NCI-H2107 treated with DMSO at 0.1 percent for 48 hours (cell line): ENCODE data around the gene THRB.

Experiments used
- DNase-seq: peaks from one replicate; lab custom pipeline; 2025; ENCODE audit not compliant: unreplicated experiment; lab: John Stamatoyannopoulos, UW

The THRB gene

DNA sequence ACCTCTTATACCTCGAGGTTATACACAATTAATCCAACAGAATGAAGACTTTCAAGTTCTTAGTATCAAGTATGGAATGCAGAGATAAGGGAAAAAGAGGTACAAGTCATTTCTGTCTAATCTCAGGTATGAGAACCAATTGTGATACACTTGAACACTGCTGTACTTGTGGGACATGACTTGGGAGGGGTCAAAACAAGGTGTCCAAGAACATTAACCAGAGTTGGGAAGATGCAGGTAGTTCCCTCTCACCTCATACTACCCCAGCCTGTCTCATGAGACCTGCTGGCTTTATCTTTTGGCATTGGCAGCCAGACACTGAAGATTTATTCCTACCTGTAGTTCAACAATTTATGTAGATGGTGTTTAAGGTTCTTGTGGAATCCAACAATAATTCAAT is 339.9 kb downstream of the THRB start:
- no peak for DNase-seq

DNA sequence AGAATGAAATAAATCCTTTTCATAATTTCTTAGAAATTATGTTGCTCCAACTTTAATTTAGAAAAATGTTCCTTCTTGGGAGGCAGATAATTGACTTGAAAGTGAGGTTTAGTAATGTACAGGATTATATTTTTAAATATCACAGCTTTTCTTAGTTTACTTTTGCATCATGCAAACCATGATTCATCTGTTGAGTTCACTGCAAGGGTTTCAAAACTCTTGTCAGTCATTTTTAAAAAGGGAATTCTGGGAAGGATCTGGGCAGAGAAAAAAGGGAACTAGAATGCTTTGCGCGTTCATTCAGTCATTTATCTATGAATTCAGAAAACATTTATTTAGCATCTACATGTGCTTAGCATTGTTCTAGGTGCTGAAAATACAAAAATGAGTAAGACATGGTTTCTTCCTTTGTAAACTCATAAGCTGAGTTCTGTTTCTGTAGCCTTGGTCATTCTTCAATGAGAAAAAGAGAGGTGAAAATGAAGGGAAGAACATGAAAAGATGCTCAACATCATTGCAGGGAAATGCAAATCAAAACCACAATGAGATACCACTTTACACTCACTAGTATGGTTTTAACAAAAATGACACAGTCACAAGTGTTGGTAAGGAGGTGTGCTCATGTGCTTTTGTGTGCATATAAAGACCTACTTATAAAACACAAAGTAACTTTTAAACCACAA is 340.5 kb downstream of the THRB start:
- no peak for DNase-seq

DNA sequence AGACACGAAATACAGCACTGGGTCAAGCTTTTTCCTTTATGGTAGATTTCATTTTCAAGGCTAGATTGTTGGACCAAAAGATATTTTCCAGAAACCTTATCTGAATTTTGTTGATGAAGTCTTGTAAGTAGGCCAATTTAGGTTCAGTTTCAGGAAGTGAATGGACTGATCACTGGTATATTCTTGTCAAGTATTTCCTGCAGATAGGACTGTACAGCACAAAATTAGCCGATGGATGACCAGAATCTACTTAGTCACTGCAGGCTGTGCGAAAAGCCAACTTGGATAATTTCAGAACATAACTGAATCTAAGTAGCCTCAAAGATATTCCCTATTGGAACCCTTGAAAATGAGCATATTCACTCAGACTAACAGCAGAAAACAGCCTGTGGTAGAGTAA is 343.1 kb downstream of the THRB start:
- no peak for DNase-seq

DNA sequence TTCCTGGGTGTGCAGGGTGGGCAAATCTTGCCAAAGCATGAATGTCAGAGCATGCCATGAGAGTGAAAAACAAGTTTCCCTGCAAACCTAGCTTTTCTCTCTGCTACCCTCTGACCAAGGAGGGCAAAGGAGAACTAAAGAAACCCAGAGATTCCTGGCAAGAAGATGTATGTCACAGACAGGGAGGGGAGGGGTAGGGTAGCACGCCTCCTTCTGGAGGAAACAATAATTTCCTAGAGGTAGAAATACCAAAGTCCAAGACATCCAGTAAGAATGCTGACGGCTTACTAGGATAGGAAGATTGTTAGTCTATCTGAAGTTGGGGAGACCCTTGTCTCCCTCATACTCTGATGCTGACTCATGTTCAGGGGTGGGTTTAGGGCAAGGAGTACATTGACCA is 345.6 kb downstream of the THRB start:
- DNase-seq = no peak

DNA sequence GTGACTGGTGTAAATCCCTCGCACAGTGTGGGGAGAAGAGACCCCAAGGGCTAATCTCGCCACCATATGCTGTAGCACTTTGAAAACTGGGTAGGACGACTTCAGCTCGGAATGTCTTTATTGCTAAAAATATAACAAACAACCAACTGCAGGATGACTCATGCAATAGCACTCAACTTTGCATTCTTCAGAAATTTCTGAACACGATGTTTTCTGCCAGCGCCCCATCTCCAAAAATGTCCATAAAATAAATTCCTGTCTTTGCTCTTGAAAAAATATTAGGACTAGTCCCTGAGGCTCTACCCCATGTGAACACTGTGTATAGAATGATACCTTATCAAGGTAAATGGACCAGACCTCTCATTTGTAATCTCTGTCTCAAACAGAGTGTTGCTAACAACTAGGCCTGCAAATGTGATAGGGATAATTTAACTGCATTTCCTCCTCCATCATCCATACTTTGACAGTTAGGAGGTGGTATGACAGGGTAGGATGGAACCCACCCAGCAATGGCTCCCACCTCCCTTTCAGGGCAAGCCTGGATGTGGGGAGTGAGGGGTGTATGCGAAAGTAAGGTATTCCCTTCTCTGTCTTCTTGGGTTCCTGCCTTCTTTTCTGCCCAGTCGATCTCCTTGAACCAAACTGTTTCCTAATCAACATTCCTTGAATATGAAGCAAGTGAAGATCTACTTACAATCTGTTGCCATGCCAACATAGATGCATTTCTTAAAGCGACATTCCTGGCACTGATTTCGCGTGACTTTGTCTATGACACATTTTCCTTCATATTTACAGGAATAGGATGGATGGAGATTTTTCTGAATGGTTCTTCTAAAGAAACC is 348.4 kb downstream of the THRB start:
- no peak for DNase-seq

DNA sequence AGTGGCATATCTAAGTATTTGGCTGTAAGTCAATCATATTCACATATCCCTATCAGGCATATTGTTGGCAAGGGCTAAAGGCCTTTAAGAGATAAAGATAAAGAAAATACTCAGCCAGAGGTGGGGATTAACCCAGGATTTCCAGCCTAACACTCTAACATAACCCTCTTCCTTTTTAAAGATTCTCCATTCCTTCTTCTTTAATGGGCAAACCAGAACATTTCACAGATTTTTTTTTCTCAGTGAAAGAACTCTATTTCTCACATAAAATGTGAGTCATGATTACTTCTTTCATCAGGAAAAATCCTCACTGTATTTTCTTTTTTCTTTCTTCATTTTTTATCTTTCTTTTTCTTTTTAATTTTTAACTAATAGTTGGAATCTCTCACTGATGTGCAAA is 349.2 kb downstream of the THRB start:
- DNase-seq = no peak

DNA sequence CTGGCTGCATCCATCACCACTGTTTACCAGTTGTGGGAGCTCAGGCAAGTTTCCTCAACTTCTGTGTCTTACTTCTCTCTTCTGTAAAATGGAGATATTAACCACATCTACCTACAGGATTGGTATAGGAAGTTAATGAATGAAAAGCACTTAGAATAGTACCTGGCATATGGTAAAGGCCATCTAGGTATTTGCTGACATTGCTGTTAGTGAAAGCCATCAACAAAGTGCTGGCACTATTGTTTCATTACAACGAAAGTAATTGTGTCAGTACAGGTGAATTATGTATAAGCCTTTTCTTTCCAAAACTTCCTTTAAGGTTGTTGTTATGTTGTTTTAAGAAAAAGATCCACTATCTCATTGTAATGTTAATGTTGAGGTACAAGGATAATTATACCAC is 352.5 kb downstream of the THRB start:
- DNase-seq = peak; percentile 43

DNA sequence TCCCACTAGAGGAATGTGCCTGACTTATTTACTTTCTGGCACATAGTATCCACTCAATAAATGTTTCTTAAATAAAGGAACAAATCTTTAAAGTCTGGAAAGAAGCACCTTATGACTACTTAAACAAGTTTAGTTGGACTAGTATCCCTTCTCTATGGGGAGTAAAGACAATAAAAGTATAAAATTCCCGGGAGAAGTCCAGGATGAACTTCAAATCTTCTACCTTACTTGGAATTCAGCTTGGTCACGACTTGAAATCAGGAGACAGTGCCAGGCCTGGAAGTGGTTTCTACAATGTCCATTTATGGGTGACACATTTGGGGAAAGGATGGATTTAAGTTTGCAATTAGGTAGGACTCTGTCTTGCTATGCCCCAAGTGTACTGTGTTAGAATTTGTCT is 353.1 kb downstream of the THRB start:
- DNase-seq = no peak

DNA sequence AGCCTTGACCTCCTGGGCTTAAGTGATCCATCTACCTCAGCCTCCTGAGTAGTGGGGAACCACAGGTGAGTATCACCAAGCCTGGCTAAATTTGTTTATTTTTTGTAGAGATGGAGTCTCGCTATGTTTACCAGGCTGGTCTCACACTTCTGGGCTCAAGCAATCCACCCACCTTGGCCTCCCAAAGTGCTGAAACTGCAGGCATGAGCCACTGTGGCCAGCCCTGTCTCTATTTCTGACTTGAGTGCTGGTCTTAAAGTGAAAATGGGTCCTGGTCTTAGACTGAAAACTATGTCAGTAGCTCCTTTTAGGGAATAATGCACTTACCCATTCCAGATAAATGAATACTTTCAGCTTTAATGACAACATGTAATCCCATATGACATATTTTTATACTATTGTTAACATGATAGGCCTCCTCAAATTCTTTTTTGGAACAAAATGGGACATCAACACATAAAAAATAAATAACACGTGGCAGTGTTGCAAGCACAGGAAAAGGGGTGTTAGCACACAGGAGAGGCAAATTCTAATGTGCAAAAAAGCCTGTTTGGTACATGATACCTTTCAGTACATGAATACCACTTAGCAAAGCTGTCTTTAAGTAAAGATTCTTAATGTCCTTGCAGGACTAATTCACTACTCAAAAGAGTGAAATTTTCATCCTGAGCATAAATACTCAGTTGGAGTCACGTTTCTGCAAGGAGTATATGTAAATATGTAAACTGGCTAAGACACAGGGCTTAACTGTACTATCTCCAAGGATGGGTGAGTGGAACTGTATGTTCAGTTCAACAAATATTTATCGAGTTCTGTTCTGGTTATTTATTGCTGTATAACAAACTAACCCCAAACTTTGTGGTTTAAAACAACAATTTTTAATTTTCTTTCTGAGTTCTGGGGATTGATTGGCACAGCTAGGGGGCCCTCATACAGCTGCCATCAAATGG is 354.9 kb downstream of the THRB start:
- DNase-seq = no peak

DNA sequence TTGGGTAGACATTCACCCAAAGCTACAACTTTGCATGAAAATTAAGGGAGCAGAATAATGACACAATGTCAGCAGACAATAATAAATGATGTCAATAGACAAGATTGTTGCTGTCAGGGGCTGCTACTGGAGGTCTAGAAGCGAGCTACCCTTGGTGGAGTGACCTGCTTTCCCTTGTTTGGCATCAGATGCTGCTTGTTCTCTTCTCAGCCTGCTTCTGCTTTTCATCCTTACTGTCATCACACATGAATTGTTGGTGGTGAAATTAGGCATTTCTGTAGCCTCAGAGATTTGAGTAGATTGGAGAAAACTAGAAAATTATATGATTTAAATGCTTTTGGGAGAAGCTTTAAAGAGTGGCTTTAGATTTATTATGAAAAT is 355.8 kb downstream of the THRB start:
- no peak for DNase-seq

DNA sequence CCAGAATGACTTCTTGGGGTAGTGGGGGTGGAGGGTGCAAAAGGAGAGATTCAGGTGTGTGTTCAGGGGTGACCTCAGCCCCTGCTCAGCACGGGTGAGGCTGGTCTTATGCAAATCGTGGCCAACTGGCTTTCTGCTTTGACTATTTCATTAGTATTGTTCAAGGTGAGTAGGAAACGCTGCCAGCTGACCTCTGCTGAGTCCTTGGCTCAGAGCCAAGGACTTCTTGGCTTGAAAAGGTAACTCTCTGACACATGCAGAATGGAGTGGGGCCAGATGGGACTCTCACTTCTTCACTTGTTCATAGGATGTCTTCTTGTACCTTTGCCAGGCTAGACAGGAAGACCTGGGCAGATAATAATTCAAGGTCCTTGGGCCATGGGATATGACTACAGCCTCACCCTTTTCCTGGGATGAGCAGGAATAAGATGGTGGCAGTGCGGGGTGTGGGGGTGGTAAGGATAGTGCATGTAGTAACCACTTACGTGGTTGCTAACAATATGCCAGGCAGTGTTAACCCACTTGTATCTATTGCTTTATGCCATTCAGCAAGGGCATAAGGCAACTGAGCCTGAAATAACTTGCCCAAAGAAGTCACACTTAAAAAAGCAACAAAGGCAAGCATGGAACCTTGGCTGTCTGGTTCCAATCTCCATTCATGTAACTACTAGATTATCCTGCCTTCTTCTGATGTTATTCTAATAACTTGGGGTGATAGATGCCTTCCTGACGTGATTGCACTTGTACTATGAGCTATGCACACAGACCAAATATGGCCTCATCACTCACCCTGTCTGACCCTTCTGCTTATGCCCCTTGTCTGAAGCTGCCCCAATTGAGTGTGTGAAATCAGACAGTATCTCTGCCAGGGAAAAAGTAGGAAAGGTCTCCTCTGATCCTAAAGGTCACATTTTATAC is 356.4 kb downstream of the THRB start:
- DNase-seq = no peak

DNA sequence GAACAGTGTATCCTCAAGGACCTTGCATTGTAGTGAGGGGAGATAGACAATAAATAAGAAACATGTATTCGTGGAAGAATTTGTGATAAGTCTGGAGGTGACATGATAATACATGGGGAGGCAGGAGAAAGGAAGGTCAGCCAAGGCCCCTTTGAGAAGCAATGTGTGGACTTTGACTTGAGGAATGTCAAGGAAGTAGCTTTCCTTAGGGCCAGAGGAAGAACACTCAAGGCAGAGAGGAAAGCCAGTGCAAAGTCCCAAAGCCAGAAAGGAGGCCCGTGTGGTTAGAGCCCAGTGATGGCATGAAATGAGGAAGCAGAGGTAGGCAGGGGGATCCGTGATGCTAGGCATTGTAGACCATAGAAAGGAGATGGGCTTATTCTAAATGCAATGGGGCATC is 357.3 kb downstream of the THRB start:
- DNase-seq = no peak

DNA sequence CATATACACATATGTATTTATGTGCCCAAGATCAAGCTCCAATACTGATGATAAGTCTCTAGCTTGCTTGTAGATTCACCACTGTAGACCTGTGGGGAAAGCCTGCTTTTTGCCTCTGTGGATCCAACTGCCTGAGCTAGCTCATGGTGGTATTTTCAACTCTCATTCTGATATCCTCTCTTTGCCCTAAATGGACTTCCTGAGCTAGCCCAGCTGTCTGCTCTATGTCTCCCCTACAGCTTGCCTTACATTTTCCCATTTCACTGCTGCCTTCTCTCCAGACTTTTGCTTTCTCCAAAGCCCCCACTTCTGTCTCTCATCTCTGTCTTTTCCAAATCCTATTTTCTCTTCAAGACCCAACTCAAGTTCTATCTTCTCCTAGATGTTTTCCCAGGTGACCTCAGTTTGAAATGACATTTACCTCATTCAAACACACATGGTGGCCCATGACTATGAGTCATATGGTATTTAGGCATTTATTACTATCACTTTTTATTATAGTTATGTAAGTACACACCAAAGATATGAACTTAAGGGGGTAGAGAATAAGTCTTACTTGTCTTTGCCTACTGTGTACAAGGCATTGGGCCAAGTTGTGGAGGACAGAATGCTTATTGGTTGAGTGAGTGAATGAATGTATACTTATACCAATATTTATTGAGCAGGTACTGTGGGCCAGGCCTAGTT is 357.9 kb downstream of the THRB start:
- no peak for DNase-seq

DNA sequence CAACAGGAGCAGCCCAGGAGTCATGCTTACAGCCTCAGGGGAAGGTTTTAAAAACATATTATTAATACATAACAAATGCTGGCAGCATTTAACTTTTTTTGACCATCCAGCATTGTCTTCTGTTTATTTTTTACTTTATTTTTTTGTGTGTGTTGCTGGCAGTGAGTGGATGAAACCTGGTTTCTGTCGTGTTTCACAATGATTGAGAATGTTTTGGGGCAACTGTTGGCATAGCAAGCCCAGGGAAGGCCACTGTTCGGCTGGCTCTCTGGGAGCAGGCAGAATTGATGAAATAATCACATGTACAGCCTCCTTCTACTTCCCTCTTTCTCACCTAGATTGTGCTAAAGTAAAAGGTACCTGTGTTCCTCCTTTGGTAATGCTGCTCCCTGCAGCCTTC is 359.4 kb downstream of the THRB start:
- no peak for DNase-seq

DNA sequence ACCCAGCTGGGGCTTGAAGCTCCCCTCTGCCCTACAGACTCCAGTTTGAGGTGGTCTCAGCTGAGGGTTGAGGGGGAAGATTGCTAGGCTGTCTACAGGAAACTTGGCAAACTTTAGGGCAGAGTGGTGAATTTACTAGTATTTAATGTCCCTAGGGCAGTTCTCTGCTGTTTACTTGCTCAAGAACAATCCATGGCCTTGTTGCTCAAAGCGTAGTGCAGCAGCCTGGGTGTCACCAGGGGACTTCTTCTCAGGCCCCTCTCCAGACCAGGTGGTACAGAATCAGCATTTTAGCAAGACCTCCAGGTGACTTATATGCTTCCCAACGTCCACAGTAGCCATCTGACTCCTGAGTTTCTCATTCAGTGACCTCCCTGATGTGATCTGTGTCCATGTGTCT is 360.7 kb downstream of the THRB start:
- DNase-seq = no peak

DNA sequence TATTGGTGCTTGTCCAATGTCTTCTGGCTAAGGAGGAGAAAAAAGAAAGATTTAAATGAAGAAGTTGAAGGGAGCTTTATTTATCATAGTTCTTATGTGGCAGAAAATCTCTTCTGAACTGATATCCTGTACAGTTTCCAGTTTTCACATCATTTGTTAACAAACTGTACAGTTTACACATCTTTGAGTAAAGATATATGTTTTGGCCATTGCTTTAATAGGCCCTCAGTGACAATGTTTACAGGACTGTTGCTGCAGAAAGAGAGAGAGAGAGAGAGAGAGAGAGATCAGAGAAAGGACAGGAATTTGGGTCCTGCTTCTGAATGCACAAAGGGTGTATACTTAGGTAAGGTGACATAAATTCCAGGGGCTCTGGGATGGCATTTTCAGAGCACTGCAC is 361.2 kb downstream of the THRB start:
- DNase-seq = no peak

DNA sequence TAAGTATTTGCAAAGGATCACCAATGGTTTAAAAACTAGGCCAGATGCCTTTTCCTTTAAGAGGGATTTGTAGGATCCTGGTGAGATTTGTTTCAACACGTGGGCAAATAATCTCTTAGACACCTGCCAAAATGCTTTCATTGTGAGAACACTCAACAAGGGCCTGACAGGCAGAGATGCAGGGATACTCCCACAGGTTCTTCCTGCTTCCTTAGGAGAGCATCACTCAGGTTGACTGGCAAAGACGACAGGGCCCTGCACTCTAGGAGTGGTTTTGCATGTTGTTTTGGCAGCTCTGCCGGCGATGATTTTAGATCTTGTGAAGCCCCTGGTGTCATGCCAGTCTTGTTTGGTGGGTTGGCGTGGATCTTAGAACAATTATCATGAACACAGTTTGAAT is 365.1 kb downstream of the THRB start:
- DNase-seq = no peak

DNA sequence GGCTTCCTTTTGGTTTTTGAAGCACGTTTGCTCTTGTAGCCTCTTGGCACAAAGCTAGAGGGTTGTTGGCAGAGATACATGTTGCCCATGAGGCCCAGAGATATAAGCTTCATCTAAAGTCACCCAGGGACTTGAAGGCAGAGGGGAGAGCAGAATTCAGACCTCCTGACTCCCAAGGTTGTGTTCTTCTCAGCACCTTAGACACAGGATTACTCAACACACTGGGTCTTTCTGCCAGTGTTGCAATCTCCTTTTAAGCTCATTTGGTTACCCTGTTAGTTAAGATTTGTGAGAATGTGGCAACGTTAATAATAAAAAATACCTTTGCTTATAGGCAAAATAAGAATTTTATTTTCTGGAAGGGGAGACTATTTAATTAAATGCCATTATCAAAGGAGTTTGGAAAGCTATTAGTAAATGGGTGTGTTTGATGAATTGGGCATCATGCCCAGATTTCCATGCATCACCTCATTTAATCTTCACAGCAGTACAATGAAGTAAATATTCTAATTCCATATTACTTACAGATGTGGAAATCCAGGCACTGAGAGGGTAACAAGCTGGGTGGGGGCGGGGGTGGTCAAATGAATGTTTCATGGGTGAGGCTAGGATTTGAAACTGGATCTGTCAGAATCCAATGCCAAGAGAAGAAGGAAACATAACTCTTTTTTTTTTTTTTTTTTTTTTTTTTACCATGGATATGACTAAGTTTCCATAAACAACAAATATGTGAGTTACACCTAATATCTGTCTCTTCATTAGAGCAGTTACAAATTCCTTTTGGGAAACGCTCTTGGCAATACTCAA is 366.2 kb downstream of the THRB start:
- DNase-seq = no peak

DNA sequence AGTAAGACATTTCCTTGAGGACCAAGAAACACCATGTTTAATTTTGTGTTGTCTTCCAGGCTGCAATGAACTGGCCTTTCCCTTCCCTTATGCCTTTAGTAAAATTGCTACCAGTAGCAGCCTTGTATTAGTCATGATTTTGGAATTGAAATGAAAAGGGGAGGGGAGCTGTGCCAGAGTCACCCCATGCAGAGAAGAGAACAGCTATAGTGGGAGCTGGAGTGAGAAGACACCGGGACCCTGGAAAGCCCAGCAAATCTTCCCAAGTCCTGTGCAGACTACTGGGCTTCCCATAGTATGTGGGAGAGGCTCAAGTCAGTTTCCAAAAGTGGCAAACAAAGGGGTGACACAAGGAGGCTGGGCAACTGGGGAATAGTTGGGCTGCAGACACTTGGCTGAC is 371.1 kb downstream of the THRB start:
- no peak for DNase-seq
